Naive thymus-derived CD4-positive, alpha-beta T cell (primary cell): ENCODE measurements around the gene DUS2. TPM values are rescaled to one million over a fixed set of nuclear protein-coding genes. Genes with fewer than 3 reads are reported as not detected.

ENCODE experiments used
- ATAC-seq: fragments of 150-1000 bp; cut with Tn5 transposase; 2 replicates; pipeline ENCODE4 v1.10.0; 2021; ENCODE audit warnings: mild to moderate bottlenecking, moderate library complexity
- CTCF ChIA-PET: fragments of 350-600 bp; sonication (Branson Sonifier 250); formaldehyde crosslinking; loops from one replicate; lab custom pipeline; 2021; ENCODE audit warnings: antibody characterized with exemption; lab: Charles Lee
- POLR2A ChIA-PET: fragments of 350-600 bp; sonication (Branson Sonifier 250); formaldehyde crosslinking; loops from one replicate; lab custom pipeline; 2021; ENCODE audit warnings: antibody characterized with exemption, inconsistent platforms; lab: Charles Lee
- DNase-seq, 9 donors: peaks; one replicate each; pipeline versions ENCODE4 v3.0.0 to v3.0.0-alpha.2; 2020 to 2022; ENCODE audit warnings: mixed read lengths in 1 of 9
- H3K27ac ChIP-seq: one replicate; pipeline ENCODE4 v1.7.0; 2013; ENCODE audit warnings: mild to moderate bottlenecking, low read depth, low read length, moderate library complexity
- H3K27me3 ChIP-seq, 2 donors: one replicate each; pipeline ENCODE4 v1.7.0; 2013; ENCODE audit warnings: low read length in 2 of 2, mild to moderate bottlenecking in 2 of 2, moderate library complexity in 2 of 2; ENCODE audit not compliant: control insufficient read depth in 2 of 2, insufficient read depth in 2 of 2
- H3K36me3 ChIP-seq, 3 experiments: 1 replicate in 2 of 3; 2 replicates in 1 of 3; pipeline ENCODE4 v1.7.0; 2013; ENCODE audit warnings: low read length in 3 of 3, mild to moderate bottlenecking in 3 of 3, moderate library complexity in 1 of 3; ENCODE audit not compliant: insufficient read depth in 3 of 3, control insufficient read depth in 2 of 3
- H3K4me1 ChIP-seq, 2 donors: one replicate each; pipeline ENCODE4 v1.7.0; 2013; ENCODE audit warnings: low read length in 2 of 2, mild to moderate bottlenecking in 2 of 2, moderate library complexity in 1 of 2; ENCODE audit not compliant: control insufficient read depth in 2 of 2, insufficient read depth in 2 of 2
- H3K4me3 ChIP-seq: 2 replicates; pipeline ENCODE4 v1.7.0; 2013; ENCODE audit warnings: mild to moderate bottlenecking, low read length
- H3K9me3 ChIP-seq, 3 experiments: 1 replicate in 2 of 3; 2 replicates in 1 of 3; pipeline ENCODE4 v1.7.0; 2013; ENCODE audit warnings: low read length in 3 of 3; ENCODE audit not compliant: control insufficient read depth in 2 of 3
- H3K27ac Mint-ChIP-seq, 9 donors: one replicate each; pipeline ENCODE4 v1.8.0; 2020 to 2022; ENCODE audit warnings: mixed read lengths in 9 of 9, mild to moderate bottlenecking in 8 of 9, moderate library complexity in 5 of 9, inconsistent platforms in 2 of 9
- H3K27me3 Mint-ChIP-seq, 5 donors: one replicate each; pipeline ENCODE4 v1.8.0; 2021 to 2022; ENCODE audit warnings: mixed read lengths in 5 of 5, mild to moderate bottlenecking in 1 of 5
- H3K36me3 Mint-ChIP-seq, 5 donors: one replicate each; pipeline ENCODE4 v1.8.0; 2020 to 2022; ENCODE audit warnings: mixed read lengths in 5 of 5, mild to moderate bottlenecking in 3 of 5, inconsistent platforms in 1 of 5
- H3K4me1 Mint-ChIP-seq, 7 donors: one replicate each; pipeline ENCODE4 v1.8.0; 2020 to 2022; ENCODE audit warnings: mixed read lengths in 7 of 7, mild to moderate bottlenecking in 3 of 7, inconsistent platforms in 1 of 7
- H3K4me3 Mint-ChIP-seq, 10 donors: one replicate each; pipeline ENCODE4 v1.8.0; 2020 to 2022; ENCODE audit warnings: mild to moderate bottlenecking in 10 of 10, mixed read lengths in 10 of 10, moderate library complexity in 6 of 10, inconsistent platforms in 2 of 10
- H3K9me3 Mint-ChIP-seq, 11 donors: one replicate each; pipeline ENCODE4 v1.8.0; 2020 to 2022; ENCODE audit warnings: mixed read lengths in 11 of 11, mild to moderate bottlenecking in 4 of 11, inconsistent platforms in 1 of 11, moderate library complexity in 1 of 11
- intact Hi-C, 2 donors: fragments of 100-400 bp; cut with micrococcal nuclease; formaldehyde crosslinking; loops; one replicate each; pipeline ENCODE4 v1.15.1; 2023
- polyA plus RNA-seq, 2 donors: library from polyadenylated mRNA; unstranded; fragments of 300-500 nt; fragmentation: Illumina TruSeq; gene quantifications; one replicate each; pipeline ENCODE4 v1.2.3, GENCODE V29; 2021
- total RNA-seq, 6 experiments: library from RNA in 5 of 6; stranded (reverse) in 5 of 6; gene quantifications; 1 replicate in 5 of 6; 2 replicates in 1 of 6; pipeline ENCODE4 v1.2.3 and lab custom pipeline; 2021 to 2026

Gene DUS2
- total and polyA plus RNA-seq, 7 experiments from 2014 or later: 8.7 to 25.9 (median 15.3) TPM

DNA sequence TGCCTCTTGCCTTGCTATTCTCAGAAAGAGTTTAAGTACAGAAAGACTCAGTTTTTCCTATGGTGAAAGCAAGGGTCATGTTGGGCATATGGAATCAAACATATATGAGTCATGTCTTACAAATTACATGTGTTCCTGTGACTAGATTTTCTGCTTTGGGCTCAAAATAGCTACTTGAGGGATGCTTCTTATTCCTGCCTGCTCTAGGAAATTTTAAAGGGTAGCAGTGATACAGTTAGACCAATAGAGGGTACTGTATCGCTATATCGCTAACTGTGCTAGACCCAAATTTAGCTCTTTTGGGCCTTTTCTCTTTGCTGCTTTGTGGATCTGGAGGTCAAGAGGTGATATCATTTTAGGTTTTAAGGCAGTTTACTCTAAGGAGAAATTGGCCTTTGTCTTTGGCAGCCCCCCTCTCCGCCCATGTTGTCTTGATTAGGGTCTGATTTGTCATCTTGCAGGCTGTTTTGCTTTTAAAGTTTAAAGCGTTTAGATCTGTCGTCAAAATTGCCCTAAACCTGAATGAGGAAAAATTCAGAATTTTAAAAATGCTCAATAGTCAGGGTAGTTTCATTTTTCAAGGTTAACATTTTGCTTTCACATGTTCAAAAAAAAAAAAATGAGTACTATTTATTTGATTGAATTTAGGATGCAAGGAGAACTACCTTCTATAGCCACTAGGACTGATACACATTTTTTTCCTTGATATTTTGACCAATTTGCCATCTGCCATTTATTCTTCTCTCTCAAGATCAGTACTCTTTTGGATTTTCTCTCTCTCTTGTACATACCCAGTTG is 70.9 kb downstream of the DUS2 start:
- ATAC-seq (peak; percentile 89), DNase-seq (peak in 7 of 9 donors; percentile 30 to 57 (median 40))
- intact Hi-C loops: loop anchor here (1.0 to 5.0 kb wide), 7 partner anchors 9 to 234 kb away; partner anchors contain the start of gene NFATC3 (in 1 of the 2)
- no peaks in the 10 kb centered on the region for H3K9me3 Mint-ChIP-seq
- POLR2A ChIA-PET: interaction anchor here (0.6 to 3.5 kb wide), 9 partner anchors 9 to 158 kb away, joined by 3 to 24 read pairs (median 3); partner anchors contain the start of gene NFATC3
- Histone ChIP-seq H3K9me3 (no peaks in the 10 kb centered on the region), H3K4me1 (peaks cover 74 to 81% of the 10 kb centered on the region in 2 donors), H3K4me3 (no peak overlapping the region), H3K27ac (peak overlapping the region; percentile 17), H3K27me3 (no peaks in the 10 kb centered on the region), H3K36me3 (no peaks in the 10 kb centered on the region)
- H3K4me1 Mint-ChIP-seq: peaks cover 64 to 97% (median 84%) of the 10 kb centered on the region in 7 donors
- H3K36me3 Mint-ChIP-seq: peaks cover 0 to 8% (median under 1%) of the 10 kb centered on the region in 5 donors
- H3K4me3 Mint-ChIP-seq: peak overlapping the region; percentile 28 to 72 (median 58)
- H3K27me3 Mint-ChIP-seq: no peaks in the 10 kb centered on the region
- H3K27ac Mint-ChIP-seq: peak overlapping the region; percentile 56 to 92 (median 83)
- CTCF ChIA-PET: interaction anchor here (0.7 to 3.9 kb wide), 26 partner anchors 9 to 230 kb away, joined by 3 to 30 read pairs (median 4); partner anchors contain the start of gene NFATC3

GRCh38 chr16:68094614-68094934 is 71.5 kb downstream of the DUS2 start:
- Histone ChIP-seq H3K27ac (no peak overlapping the region), H3K36me3 (no peaks in the 10 kb centered on the region), H3K4me3 (no peak overlapping the region), H3K27me3 (no peaks in the 10 kb centered on the region), H3K4me1 (peaks cover 71 to 76% of the 10 kb centered on the region in 2 donors), H3K9me3 (no peaks in the 10 kb centered on the region)
- ChIA-PET CTCF (interaction anchor here (0.9 to 3.9 kb wide), 6 partner anchors 10 to 229 kb away, joined by 3 to 30 read pairs (median 5); no protein-coding TSS in a partner anchor), POLR2A (interaction anchor here (0.7 to 3.5 kb wide), 5 partner anchors 10 to 159 kb away, joined by 3 to 24 read pairs (median 3); partner anchors contain the start of gene NFATC3)
- H3K4me1 Mint-ChIP-seq: peaks cover 60 to 96% (median 81%) of the 10 kb centered on the region in 7 donors
- peaks cover 0 to 9% (median 0%) of the 10 kb centered on the region in 5 donors for H3K36me3 Mint-ChIP-seq
- peak overlapping the region in 9 of 10 donors; percentile 10 to 72 (median 64) for H3K4me3 Mint-ChIP-seq
- intact Hi-C loops: loop anchor here (1.0 to 5.0 kb wide), 7 partner anchors 9 to 234 kb away; partner anchors contain the start of gene NFATC3 (in 1 of the 2)
- no peaks in the 10 kb centered on the region for H3K9me3 Mint-ChIP-seq
- ATAC-seq: no peak
- no peaks in the 10 kb centered on the region for H3K27me3 Mint-ChIP-seq
- DNase-seq: no peak
- peak overlapping the region; percentile 56 to 93 (median 83) for H3K27ac Mint-ChIP-seq

GRCh38 chr16:68096491-68096890 is 73.4 kb downstream of the DUS2 start:
- Histone ChIP-seq H3K4me3 (no peak overlapping the region), H3K27ac (no peak overlapping the region), H3K36me3 (no peaks in the 10 kb centered on the region), H3K4me1 (peaks cover 64 to 69% of the 10 kb centered on the region in 2 donors), H3K9me3 (no peaks in the 10 kb centered on the region), H3K27me3 (no peaks in the 10 kb centered on the region)
- ATAC-seq: no peak
- ChIA-PET POLR2A (interaction anchor here (1.1 to 2.1 kb wide), 2 partner anchors 11 to 14 kb away, joined by 3 to 11 read pairs; partner anchors contain the start of gene NFATC3), CTCF (interaction anchor here (0.8 to 1.0 kb wide), 3 partner anchors 11 to 166 kb away, joined by 3 read pairs; partner anchors contain the start of gene NFATC3)
- Mint-ChIP-seq H3K4me3 (peak overlapping the region in 8 of 10 donors; percentile 0 to 54 (median 30)), H3K27ac (peak overlapping the region in 1 of 9 donors; percentile 42), H3K4me1 (peaks cover 52 to 93% (median 72%) of the 10 kb centered on the region in 7 donors), H3K36me3 (peaks cover 0 to 9% (median 4%) of the 10 kb centered on the region in 5 donors), H3K9me3 (no peaks in the 10 kb centered on the region), H3K27me3 (no peaks in the 10 kb centered on the region)
- DNase-seq: no peak
- intact Hi-C loops: no loop called here

DNA sequence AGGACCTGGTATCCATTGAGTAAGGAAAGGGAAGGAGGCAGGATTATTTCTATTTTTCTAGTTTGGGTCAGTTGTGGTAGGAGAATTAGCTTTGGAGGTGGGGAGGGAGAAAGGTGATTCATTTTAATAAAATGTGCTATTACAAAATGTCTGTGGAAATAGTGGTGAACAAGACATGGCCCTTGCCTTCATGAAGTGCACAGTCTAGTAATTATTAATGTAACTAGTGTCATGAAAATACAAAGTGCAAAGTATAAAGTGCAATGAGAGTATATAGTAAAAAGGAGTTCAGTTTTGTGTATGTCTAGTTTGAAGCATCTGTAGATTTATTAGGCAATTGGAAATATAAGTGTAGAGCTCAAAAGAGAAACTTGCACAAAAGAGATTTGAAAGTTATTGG is 74.0 kb downstream of the DUS2 start:
- Mint-ChIP-seq H3K9me3 (peaks cover 0 to 2% (median 0%) of the 10 kb centered on the region in 11 donors), H3K4me1 (peaks cover 50 to 93% (median 72%) of the 10 kb centered on the region in 7 donors), H3K27me3 (no peaks in the 10 kb centered on the region), H3K27ac (peak overlapping the region in 6 of 9 donors; percentile 8 to 67 (median 46)), H3K4me3 (peak overlapping the region in 9 of 10 donors; percentile 22 to 55 (median 47)), H3K36me3 (peaks cover 0 to 13% (median 6%) of the 10 kb centered on the region in 5 donors)
- ChIA-PET POLR2A (interaction anchor here (0.5 to 2.1 kb wide), 3 partner anchors 11 to 179 kb away, joined by 3 to 11 read pairs (median 4); partner anchors contain the start of gene NFATC3), CTCF (interaction anchor here (0.7 to 1.0 kb wide), 3 partner anchors 9 to 166 kb away, joined by 3 read pairs; partner anchors contain the start of gene NFATC3)
- intact Hi-C loops: no loop called here
- H3K4me3 ChIP-seq: no peak overlapping the region
- no peak for DNase-seq
- peaks cover 58 to 67% of the 10 kb centered on the region in 2 donors for H3K4me1 ChIP-seq
- no peak overlapping the region for H3K27ac ChIP-seq
- no peaks in the 10 kb centered on the region for H3K36me3 ChIP-seq
- H3K9me3 ChIP-seq: no peaks in the 10 kb centered on the region
- no peaks in the 10 kb centered on the region for H3K27me3 ChIP-seq
- ATAC-seq: no peak

DNA sequence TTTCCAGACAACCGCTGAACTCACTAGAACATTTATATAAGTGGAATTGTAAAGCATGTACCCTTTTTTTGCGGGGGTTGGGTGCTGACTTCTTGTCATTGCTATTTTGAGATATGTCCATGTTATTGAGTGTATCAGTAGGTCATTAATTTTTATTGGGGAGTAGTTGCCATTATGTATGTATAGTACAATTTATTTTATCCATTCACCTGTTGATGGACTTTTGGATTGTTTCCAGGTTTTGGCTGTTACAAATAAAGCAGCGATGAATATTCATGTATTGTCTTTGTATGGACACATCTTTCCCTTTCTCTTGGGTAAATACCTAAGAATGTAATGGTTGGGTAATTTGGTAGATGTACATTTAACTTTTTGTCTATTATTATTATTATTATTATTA is 74.8 kb downstream of the DUS2 start:
- no peaks in the 10 kb centered on the region for H3K9me3 ChIP-seq
- ATAC-seq (no peak), DNase-seq (no peak)
- Mint-ChIP-seq H3K4me3 (peak overlapping the region in 5 of 10 donors; percentile 10 to 51 (median 39)), H3K4me1 (peaks cover 52 to 95% (median 76%) of the 10 kb centered on the region in 7 donors), H3K36me3 (peaks cover 4 to 16% (median 12%) of the 10 kb centered on the region in 5 donors), H3K27me3 (no peaks in the 10 kb centered on the region), H3K9me3 (peaks cover 0 to 2% (median 0%) of the 10 kb centered on the region in 11 donors), H3K27ac (peak overlapping the region in 1 of 9 donors; percentile 14)
- POLR2A ChIA-PET: interaction anchor here (2.1 kb wide), 1 partner anchor 12 kb away, joined by 11 read pairs; the partner anchor contains the start of gene NFATC3
- no peak overlapping the region for H3K27ac ChIP-seq
- no peaks in the 10 kb centered on the region for H3K36me3 ChIP-seq
- no peak overlapping the region for H3K4me3 ChIP-seq
- no peaks in the 10 kb centered on the region for H3K27me3 ChIP-seq
- CTCF ChIA-PET: interaction anchor here (1.3 to 1.9 kb wide), 2 partner anchors 15 to 26 kb away, joined by 3 to 5 read pairs; no protein-coding TSS in a partner anchor
- peaks cover 58 to 61% of the 10 kb centered on the region in 2 donors for H3K4me1 ChIP-seq
- intact Hi-C loops: no loop called here

DNA sequence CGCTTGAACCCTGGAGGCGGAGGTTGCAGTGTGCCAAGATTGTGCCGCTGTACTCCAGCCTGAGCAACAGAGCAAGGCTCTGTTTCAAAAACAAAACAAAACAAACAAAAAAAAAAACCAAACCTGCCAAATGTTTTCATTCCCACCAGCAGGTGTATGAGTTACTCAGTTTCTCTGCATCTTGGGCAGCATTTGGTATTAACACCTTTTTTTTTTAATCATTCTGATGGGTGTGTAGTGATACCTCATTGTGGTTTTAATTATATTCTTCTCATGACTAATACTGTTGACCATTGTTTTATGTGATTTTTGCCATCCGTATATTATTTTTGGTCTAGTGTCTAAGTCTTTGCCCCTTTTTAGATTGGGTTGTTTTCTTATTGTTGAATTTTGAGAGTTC is 77.4 kb downstream of the DUS2 start:
- no peaks in the 10 kb centered on the region for H3K9me3 ChIP-seq
- Mint-ChIP-seq H3K4me1 (peaks cover 53 to 94% (median 78%) of the 10 kb centered on the region in 7 donors), H3K9me3 (peaks cover 0 to 9% (median 2%) of the 10 kb centered on the region in 11 donors), H3K4me3 (peak overlapping the region in 7 of 10 donors; percentile 33 to 66 (median 51)), H3K27ac (peak overlapping the region in 7 of 9 donors; percentile 25 to 81 (median 53)), H3K36me3 (peaks cover 4 to 31% (median 16%) of the 10 kb centered on the region in 5 donors), H3K27me3 (no peaks in the 10 kb centered on the region)
- ATAC-seq: no peak
- intact Hi-C loops: no loop called here
- H3K4me3 ChIP-seq: no peak overlapping the region
- H3K27ac ChIP-seq: no peak overlapping the region
- CTCF ChIA-PET: no interaction called here
- no peaks in the 10 kb centered on the region for H3K27me3 ChIP-seq
- peaks cover 45 to 54% of the 10 kb centered on the region in 2 donors for H3K4me1 ChIP-seq
- POLR2A ChIA-PET: interaction anchor here (0.6 kb wide), 1 partner anchor 23 kb away, joined by 4 read pairs; no protein-coding TSS in a partner anchor
- no peak for DNase-seq
- no peaks in the 10 kb centered on the region for H3K36me3 ChIP-seq
